ENCODE data around the gene MAPT. TPM values are rescaled to one million over a fixed set of nuclear protein-coding genes. Genes with fewer than 3 reads are reported as not detected.

The MAPT gene
- total and polyA plus RNA-seq, 2 of the 13 experiments (the other 11 are each of a cell fraction or from before 2014, with no cell fraction given): 2.1 to 2.8 TPM

GRCh38 chr17:46013502-46014165 is 119.3 kb downstream of the MAPT start (continued):
- no peak for TF ChIP-seq POGZ (CRISPR knock-in tag; IDR thresholded peaks at IDR 0.05)
- TF ChIP-seq SOX6 (IDR thresholded peaks at IDR 0.05): no peak
- TF ChIP-seq SOX6 (CRISPR knock-in tag; IDR thresholded peaks at IDR 0.05): peak; percentile 86
- TF ChIP-seq ZNF292 (CRISPR knock-in tag; IDR thresholded peaks at IDR 0.05; ENCODE audit: borderline replicate concordance, low read depth): peak; percentile 73; the same call in 1 of the 2 replicates
- TF ChIP-seq HMG20A (CRISPR knock-in tag; IDR thresholded peaks at IDR 0.05; ENCODE audit: borderline replicate concordance): 0 out of 2 replicates have a peak, but pooled peaks have one; percentile 29
- TF ChIP-seq, protein P1, sequence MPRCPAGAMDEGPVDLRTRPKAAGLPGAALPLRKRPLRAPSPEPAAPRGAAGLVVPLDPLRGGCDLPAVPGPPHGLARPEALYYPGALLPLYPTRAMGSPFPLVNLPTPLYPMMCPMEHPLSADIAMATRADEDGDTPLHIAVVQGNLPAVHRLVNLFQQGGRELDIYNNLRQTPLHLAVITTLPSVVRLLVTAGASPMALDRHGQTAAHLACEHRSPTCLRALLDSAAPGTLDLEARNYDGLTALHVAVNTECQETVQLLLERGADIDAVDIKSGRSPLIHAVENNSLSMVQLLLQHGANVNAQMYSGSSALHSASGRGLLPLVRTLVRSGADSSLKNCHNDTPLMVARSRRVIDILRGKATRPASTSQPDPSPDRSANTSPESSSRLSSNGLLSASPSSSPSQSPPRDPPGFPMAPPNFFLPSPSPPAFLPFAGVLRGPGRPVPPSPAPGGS (CRISPR knock-in tag; IDR thresholded peaks at IDR 0.05): peak; percentile 75; the same call in 1 of the 2 replicates
- no peak for TF ChIP-seq SIN3A (IDR thresholded peaks at IDR 0.05; ENCODE audit: borderline replicate concordance, low read depth, low read length)
- TF ChIP-seq SIX1 (CRISPR knock-in tag; IDR thresholded peaks at IDR 0.05; ENCODE audit: borderline replicate concordance): 0 out of 2 replicates have a peak, but pooled peaks have one; percentile 18
- no peak for TF ChIP-seq DBP (CRISPR knock-in tag; IDR thresholded peaks at IDR 0.05; ENCODE audit: not compliant biosample characterization)
- TF ChIP-seq, protein P2, sequence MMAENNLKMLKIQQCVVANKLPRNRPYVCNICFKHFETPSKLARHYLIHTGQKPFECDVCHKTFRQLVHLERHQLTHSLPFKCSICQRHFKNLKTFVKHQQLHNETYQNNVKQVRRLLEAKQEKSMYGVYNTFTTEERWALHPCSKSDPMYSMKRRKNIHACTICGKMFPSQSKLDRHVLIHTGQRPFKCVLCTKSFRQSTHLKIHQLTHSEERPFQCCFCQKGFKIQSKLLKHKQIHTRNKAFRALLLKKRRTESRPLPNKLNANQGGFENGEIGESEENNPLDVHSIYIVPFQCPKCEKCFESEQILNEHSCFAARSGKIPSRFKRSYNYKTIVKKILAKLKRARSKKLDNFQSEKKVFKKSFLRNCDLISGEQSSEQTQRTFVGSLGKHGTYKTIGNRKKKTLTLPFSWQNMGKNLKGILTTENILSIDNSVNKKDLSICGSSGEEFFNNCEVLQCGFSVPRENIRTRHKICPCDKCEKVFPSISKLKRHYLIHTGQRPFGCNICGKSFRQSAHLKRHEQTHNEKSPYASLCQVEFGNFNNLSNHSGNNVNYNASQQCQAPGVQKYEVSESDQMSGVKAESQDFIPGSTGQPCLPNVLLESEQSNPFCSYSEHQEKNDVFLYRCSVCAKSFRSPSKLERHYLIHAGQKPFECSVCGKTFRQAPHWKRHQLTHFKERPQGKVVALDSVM (CRISPR knock-in tag; IDR thresholded peaks at IDR 0.05): 0 out of 2 replicates have a peak, but pooled peaks have one; percentile 18
- TF ChIP-seq MAX (IDR thresholded peaks at IDR 0.05): peak; percentile 23; the same call in 1 of the 2 replicates
- TF ChIP-seq, protein P3, sequence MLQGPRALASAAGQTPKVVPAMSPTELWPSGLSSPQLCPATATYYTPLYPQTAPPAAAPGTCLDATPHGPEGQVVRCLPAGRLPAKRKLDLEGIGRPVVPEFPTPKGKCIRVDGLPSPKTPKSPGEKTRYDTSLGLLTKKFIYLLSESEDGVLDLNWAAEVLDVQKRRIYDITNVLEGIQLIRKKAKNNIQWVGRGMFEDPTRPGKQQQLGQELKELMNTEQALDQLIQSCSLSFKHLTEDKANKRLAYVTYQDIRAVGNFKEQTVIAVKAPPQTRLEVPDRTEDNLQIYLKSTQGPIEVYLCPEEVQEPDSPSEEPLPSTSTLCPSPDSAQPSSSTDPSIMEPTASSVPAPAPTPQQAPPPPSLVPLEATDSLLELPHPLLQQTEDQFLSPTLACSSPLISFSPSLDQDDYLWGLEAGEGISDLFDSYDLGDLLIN (CRISPR knock-in tag; IDR thresholded peaks at IDR 0.05; ENCODE audit: borderline replicate concordance): no peak
- no peak for TF ChIP-seq MTF2 (CRISPR knock-in tag; IDR thresholded peaks at IDR 0.05; ENCODE audit: borderline replicate concordance)
- no peak for TF ChIP-seq NR3C1 (CRISPR knock-in tag; IDR thresholded peaks at IDR 0.05)
- no peak for TF ChIP-seq ZNF605 (CRISPR knock-in tag; IDR thresholded peaks at IDR 0.05)
- TF ChIP-seq RELA (CRISPR knock-in tag; IDR thresholded peaks at IDR 0.05): no peak
- TF ChIP-seq HNRNPK (IDR thresholded peaks at IDR 0.05; ENCODE audit: low read depth, low read length, poor library complexity, severe bottlenecking): no peak
- no peak for TF ChIP-seq SMAD9 (CRISPR knock-in tag; IDR thresholded peaks at IDR 0.05)
- TF ChIP-seq ZBTB8A (CRISPR knock-in tag; IDR thresholded peaks at IDR 0.05; ENCODE audit: borderline replicate concordance, low read depth): no peak
- no peak; the same call in 1 of the 2 replicates for TF ChIP-seq RARA (CRISPR knock-in tag; IDR thresholded peaks at IDR 0.05)
- TF ChIP-seq ZNF468 (CRISPR knock-in tag; IDR thresholded peaks at IDR 0.05): no peak
- peak; percentile 41; the same call in 1 of the 2 replicates for TF ChIP-seq ZFP37 (CRISPR knock-in tag; IDR thresholded peaks at IDR 0.05; ENCODE audit: borderline replicate concordance)
- peak; percentile 49 for TF ChIP-seq HDAC1 (CRISPR knock-in tag; IDR thresholded peaks at IDR 0.05)
- TF ChIP-seq ZNF484 (CRISPR knock-in tag; IDR thresholded peaks at IDR 0.05; ENCODE audit: borderline replicate concordance, low read depth): no peak
- 0 out of 2 replicates have a peak, but pooled peaks have one; percentile 53 for TF ChIP-seq ZNF264 (CRISPR knock-in tag; IDR thresholded peaks at IDR 0.05)
- TF ChIP-seq NFE2L2 (IDR thresholded peaks at IDR 0.05; ENCODE audit: low read length): no peak

Measured in HepG2 (cell line).